Keratinocyte (primary cell): ENCODE results near the gene ATP6V0A1. TPM values are rescaled to one million over a fixed set of nuclear protein-coding genes. Genes with fewer than 3 reads are reported as not detected.

ENCODE experiments used
- DNase-seq: peaks from one replicate; pipeline ENCODE4 v3.0.0-alpha.2; 2011; ENCODE audit warnings: low read depth, missing footprints, low spot score
- FAIRE-seq: peaks from 2 replicates; lab custom pipeline; 2011; peaks lifted over from hg19 to GRCh38; lab: Jason Lieb, UNC
- H2AFZ ChIP-seq: 2 replicates; pipeline ENCODE4 v1.6.0; 2012; ENCODE audit warnings: low read length, control low read depth, inconsistent platforms; ENCODE audit not compliant: control insufficient read depth
- H3K27ac ChIP-seq: 2 replicates; pipeline ENCODE4 v1.5.1; 2011; ENCODE audit warnings: low read length; ENCODE audit not compliant: control insufficient read depth, insufficient read depth
- H3K27me3 ChIP-seq: 3 replicates; pipeline ENCODE4 v1.6.0; 2011; ENCODE audit warnings: low read length; ENCODE audit not compliant: control insufficient read depth, insufficient read depth; ENCODE audit errors: extremely low read depth
- H3K36me3 ChIP-seq, 2 experiments: 2 replicates in 1 of 2; 3 replicates in 1 of 2; pipeline ENCODE4 v1.5.1; 2011; ENCODE audit warnings: low read length in 2 of 2, mild to moderate bottlenecking in 1 of 2; ENCODE audit not compliant: control insufficient read depth in 2 of 2, insufficient read depth in 2 of 2; ENCODE audit errors: extremely low read depth in 1 of 2
- H3K4me1 ChIP-seq: 3 replicates; pipeline ENCODE4 v1.5.1; 2011; ENCODE audit warnings: low read length; ENCODE audit not compliant: control insufficient read depth, insufficient read depth; ENCODE audit errors: extremely low read depth
- H3K4me2 ChIP-seq: 3 replicates; pipeline ENCODE4 v1.6.0; 2011; ENCODE audit warnings: low read depth, low read length; ENCODE audit not compliant: control insufficient read depth, insufficient read depth; ENCODE audit errors: extremely low read depth
- H3K4me3 ChIP-seq, 3 experiments: fragments of 200-600 bp in 1 of 3; sonication (generic) in 1 of 3; 2 replicates in 2 of 3; 3 replicates in 1 of 3; pipeline ENCODE4 v1.5.1; 2011 to 2016; ENCODE audit warnings: low read length in 3 of 3, mild to moderate bottlenecking in 3 of 3, control low read depth in 2 of 3, inconsistent platforms in 1 of 3, low read depth in 1 of 3, mixed read lengths in 1 of 3, mixed run types in 1 of 3, moderate library complexity in 1 of 3; ENCODE audit not compliant: control insufficient read depth in 2 of 3, insufficient read depth in 2 of 3; ENCODE audit errors: extremely low read depth in 1 of 3
- H3K79me2 ChIP-seq: 2 replicates; pipeline ENCODE4 v1.6.0; 2012; ENCODE audit warnings: low read length; ENCODE audit not compliant: control insufficient read depth, insufficient read depth
- H3K9ac ChIP-seq: 3 replicates; pipeline ENCODE4 v1.6.0; 2011; ENCODE audit warnings: low read length; ENCODE audit not compliant: control insufficient read depth, insufficient read depth; ENCODE audit errors: extremely low read depth
- H3K9me1 ChIP-seq: 3 replicates; pipeline ENCODE4 v1.6.0; 2011; ENCODE audit warnings: low read length; ENCODE audit not compliant: control insufficient read depth, insufficient read depth; ENCODE audit errors: extremely low read depth
- H3K9me3 ChIP-seq: 2 replicates; pipeline ENCODE4 v1.5.1; 2012; ENCODE audit warnings: low read depth, low read length; ENCODE audit not compliant: control insufficient read depth
- H4K20me1 ChIP-seq: 3 replicates; pipeline ENCODE4 v1.6.0; 2011; ENCODE audit warnings: low read length; ENCODE audit not compliant: control insufficient read depth, insufficient read depth; ENCODE audit errors: extremely low read depth
- EZH2 ChIP-seq: IDR thresholded peaks from one replicate; pipeline ENCODE4 v1.6.1; 2012; ENCODE audit warnings: inconsistent platforms, mild to moderate bottlenecking, low read length, moderate library complexity
- dilution Hi-C: fragments of 300-500 bp; cut with MboI; formaldehyde crosslinking; loops from one replicate; pipeline ENCODE4 v1.7.0; 2020; ENCODE audit warnings: low sequenced_read_pairs; ENCODE audit not compliant: extremely low pct_ligation_motif_present
- polyA plus RNA-seq, 5 experiments: library from polyadenylated mRNA; depleted of rRNA in 3 of 5; stranded (reverse) in 3 of 5; stranded (forward) in 1 of 5; unstranded in 1 of 5; fragments of >200 nt; gene quantifications; 1 replicate in 1 of 5; 2 replicates in 3 of 5; 3 replicates in 1 of 5; pipeline versions ENCODE4 v1.2.1 to v1.2.3, GENCODE V29; 2011 to 2012; ENCODE audit warnings: missing spikeins in 2 of 5, low read depth in 1 of 5, low replicate concordance in 1 of 5
- TF ChIP-seq, protein P1 (sequence below), 3 experiments: IDR thresholded peaks in 1 of 3; conservative IDR thresholded peaks in 1 of 3; optimal IDR thresholded peaks in 1 of 3; 2 replicates in 2 of 3; 3 replicates in 1 of 3; pipeline versions ENCODE3 to v1.5.1; 2011; ENCODE audit warnings: low read length in 3 of 3, mild to moderate bottlenecking in 3 of 3, moderate library complexity in 2 of 3, control low read depth in 1 of 3, inconsistent platforms in 1 of 3; ENCODE audit not compliant: insufficient read depth in 2 of 3; ENCODE audit errors: extremely low read depth in 1 of 3

ATP6V0A1 gene
- polyA plus RNA-seq, 1 donor (not counting 4 experiments of a cell fraction or from before 2014, with no cell fraction given) = 24.0 TPM

DNA sequence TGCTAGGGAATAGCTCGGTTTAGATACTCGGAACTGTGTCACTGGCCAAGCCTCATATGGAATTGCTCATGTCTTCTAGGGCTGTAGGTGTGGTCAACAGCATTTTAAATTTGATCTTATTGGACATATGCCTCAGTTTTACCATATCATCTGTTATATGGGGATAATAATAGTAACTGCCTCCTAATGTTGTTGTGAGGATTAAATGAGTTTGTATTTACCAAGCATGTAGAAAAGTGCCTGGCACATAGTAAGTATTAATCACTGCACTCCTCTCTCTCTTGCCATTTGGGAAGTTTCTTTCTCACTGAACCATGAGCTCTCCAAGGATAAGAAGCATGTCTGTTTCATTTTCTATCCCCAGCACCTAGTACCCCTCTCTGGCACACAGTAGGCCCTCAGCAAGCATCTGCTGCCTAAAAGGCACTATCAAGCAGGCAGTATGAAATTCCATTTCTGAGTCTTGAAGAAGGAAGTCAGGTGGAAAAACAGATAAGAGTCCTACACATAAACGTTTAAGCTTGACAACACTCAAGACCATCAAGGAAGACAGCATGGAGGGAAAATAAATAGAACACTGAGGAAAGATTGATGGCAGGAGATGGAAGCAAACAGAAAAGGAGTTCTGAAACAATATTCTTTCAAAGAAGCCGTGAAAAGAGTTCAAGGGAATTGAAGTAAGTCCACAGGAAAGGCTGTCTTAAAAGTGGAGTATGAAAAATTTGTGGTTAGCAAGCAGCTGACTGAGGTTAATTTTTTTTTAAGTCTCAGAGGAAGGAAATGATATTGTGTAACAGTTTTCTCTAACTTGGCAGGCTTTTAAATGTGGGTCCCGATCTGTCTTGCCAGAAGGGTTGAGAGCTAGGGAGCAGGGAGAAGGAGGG lies 2.2 kb upstream of the ATP6V0A1 start:
- Histone ChIP-seq H3K27me3 (no peaks in the 10 kb centered on the region), H3K9me1 (peaks cover 2% of the 10 kb centered on the region), H3K27ac (peak overlapping the region; percentile 7), H3K79me2 (peaks cover 5% of the 10 kb centered on the region), H3K9ac (no peak overlapping the region), H3K4me1 (peaks cover 34% of the 10 kb centered on the region), H4K20me1 (peaks cover 4% of the 10 kb centered on the region), H3K4me3 (peak overlapping the region in 1 of 3 experiments; percentile 2), H3K4me2 (peak overlapping the region; percentile 72), H2AFZ (peak overlapping the region; percentile 55), H3K9me3 (no peaks in the 10 kb centered on the region), H3K36me3 (peaks cover 0 to 2% of the 10 kb centered on the region in 2 experiments)
- dilution Hi-C loops = no loop called here
- TF ChIP-seq, protein P1, sequence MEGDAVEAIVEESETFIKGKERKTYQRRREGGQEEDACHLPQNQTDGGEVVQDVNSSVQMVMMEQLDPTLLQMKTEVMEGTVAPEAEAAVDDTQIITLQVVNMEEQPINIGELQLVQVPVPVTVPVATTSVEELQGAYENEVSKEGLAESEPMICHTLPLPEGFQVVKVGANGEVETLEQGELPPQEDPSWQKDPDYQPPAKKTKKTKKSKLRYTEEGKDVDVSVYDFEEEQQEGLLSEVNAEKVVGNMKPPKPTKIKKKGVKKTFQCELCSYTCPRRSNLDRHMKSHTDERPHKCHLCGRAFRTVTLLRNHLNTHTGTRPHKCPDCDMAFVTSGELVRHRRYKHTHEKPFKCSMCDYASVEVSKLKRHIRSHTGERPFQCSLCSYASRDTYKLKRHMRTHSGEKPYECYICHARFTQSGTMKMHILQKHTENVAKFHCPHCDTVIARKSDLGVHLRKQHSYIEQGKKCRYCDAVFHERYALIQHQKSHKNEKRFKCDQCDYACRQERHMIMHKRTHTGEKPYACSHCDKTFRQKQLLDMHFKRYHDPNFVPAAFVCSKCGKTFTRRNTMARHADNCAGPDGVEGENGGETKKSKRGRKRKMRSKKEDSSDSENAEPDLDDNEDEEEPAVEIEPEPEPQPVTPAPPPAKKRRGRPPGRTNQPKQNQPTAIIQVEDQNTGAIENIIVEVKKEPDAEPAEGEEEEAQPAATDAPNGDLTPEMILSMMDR (optimal IDR thresholded peaks at IDR 0.05 in 1 of 3, IDR thresholded peaks at IDR 0.05 in 1 of 3, conservative IDR thresholded peaks at IDR 0.05 in 1 of 3; ENCODE audit: extremely low read depth in 1 of 3, insufficient read depth in 2 of 3, low read length in 3 of 3) = no peak
- no peak for TF ChIP-seq EZH2
- FAIRE-seq = no peak
- no peak for DNase-seq

DNA sequence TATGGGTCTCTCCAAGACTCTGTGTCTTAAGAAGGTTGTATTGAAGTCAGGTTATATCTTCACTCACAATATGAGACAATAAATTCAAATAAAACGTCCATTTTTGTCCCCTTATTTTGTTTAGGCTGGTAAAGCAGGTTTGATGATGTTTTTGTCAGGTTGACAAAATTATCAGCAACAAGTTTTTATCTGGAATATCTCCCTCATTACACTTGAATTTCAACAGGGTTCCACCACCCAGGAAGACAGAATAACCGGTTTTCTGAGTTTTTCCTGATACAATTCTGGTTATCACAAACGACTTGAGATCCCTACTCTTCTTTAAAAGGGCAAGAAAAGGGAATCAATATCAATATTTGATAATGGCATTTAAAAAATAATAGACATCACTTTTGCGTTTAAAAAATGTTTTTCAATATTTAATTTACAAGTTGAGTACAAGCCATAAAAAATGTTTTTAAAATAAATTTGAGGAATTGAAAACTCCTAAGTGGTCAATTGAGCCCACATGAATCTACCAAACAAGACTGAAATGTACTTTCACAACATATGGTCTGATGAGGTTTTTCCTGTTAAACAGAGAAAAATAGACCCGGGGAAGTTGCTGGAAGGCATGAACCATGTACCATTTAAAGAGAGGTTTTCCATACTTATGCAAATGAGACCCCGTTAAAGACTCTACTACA lies 1.4 kb upstream of the ATP6V0A1 start:
- Histone ChIP-seq H3K36me3 (peaks cover 0 to 2% of the 10 kb centered on the region in 2 experiments), H3K9me3 (no peaks in the 10 kb centered on the region), H3K4me2 (peak overlapping the region; percentile 72), H3K4me1 (peaks cover 34% of the 10 kb centered on the region), H3K4me3 (peak overlapping the region in 1 of 3 experiments; percentile 2), H3K27ac (peak overlapping the region; percentile 7), H3K9ac (no peak overlapping the region), H3K79me2 (peaks cover 5% of the 10 kb centered on the region), H3K9me1 (peaks cover 2% of the 10 kb centered on the region), H3K27me3 (no peaks in the 10 kb centered on the region), H2AFZ (peak overlapping the region; percentile 55), H4K20me1 (peaks cover 4% of the 10 kb centered on the region)
- TF ChIP-seq, protein P1 (optimal IDR thresholded peaks at IDR 0.05 in 1 of 3, IDR thresholded peaks at IDR 0.05 in 1 of 3, conservative IDR thresholded peaks at IDR 0.05 in 1 of 3; ENCODE audit: extremely low read depth in 1 of 3, insufficient read depth in 2 of 3, low read length in 3 of 3) = no peak
- TF ChIP-seq EZH2 = no peak
- FAIRE-seq = no peak
- dilution Hi-C loops = no loop called here
- DNase-seq = no peak
